Raji (cell line): ENCODE results near the gene INSM1.

Experiments used
- POLR2A ChIP-seq: IDR thresholded peaks from 2 replicates; pipeline ENCODE4 v1.6.1; 2011; ENCODE audit warnings: low read depth, low read length, control low read depth; ENCODE audit not compliant: insufficient read depth

INSM1 gene

DNA sequence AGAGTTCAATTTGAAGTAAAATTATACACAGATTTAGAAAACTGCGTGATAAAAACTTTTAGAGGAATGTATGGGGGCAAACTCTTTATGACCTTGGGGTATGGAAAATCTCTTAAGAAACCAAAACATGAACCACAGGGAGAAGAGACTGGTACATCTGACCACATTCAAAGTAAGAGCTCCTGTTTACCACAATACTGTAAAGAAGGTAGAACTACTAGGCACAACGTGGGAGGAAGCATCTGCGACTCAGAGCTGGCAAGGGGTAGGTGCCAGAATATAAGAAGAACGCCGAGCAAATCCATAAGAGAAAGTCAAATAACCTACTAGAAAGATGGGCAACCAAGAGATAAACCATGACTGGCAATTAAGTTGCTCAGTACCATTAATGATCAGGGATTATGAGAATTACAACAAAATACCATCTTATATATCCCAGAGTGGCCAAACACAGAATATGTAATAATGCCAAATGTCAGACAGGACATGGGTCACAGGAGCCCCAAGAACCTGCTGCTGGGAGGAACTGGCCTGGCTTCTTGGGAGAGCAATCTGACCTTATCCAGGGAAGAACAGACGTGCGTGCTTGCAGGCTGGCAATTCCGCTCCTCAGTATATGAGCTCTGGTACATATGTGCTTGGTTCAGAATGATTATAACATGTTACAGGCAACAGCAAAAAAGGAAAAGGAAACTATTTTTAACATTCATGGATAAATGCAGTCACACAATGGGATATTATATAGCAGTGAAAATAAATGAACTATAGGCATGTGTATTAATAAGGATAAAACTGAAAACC is 50.2 kb downstream of the INSM1 start:
- no peak for TF ChIP-seq POLR2A
